Right lung (tissue), 10 donors: Measurements from ENCODE around the gene NEURL1. TPM values are rescaled to one million over a fixed set of nuclear protein-coding genes. Genes with fewer than 3 reads are reported as not detected.
A peak's percentile ranks its signal among the peaks of the same experiment; 100 is the strongest.

ENCODE experiments used
- DNase-seq, 2 donors: peaks; one replicate each; pipeline ENCODE4 v3.0.0-alpha.2; 2013
- long read RNA-seq, 8 donors: transcript quantifications; one replicate each; lab custom pipeline, GENCODE V29; 2026
- polyA plus RNA-seq, 5 donors: library from polyadenylated mRNA; unstranded; fragments of 120-200 nt; gene quantifications; one replicate each; pipeline versions ENCODE4 v1.2.1 to v1.2.3, GENCODE V29; 2013; ENCODE audit warnings: inconsistent platforms in 1 of 5, low replicate concordance in 1 of 5; ENCODE audit not compliant: insufficient read length in 5 of 5, insufficient read depth in 1 of 5

The NEURL1 gene, protein sequence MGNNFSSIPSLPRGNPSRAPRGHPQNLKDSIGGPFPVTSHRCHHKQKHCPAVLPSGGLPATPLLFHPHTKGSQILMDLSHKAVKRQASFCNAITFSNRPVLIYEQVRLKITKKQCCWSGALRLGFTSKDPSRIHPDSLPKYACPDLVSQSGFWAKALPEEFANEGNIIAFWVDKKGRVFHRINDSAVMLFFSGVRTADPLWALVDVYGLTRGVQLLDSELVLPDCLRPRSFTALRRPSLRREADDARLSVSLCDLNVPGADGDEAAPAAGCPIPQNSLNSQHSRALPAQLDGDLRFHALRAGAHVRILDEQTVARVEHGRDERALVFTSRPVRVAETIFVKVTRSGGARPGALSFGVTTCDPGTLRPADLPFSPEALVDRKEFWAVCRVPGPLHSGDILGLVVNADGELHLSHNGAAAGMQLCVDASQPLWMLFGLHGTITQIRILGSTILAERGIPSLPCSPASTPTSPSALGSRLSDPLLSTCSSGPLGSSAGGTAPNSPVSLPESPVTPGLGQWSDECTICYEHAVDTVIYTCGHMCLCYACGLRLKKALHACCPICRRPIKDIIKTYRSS
- polyA plus RNA-seq, result 1 to 10 TPM in 4 of 5 donors, under 1 TPM in 1; 0.99 to 2.7 (median 1.3) TPM
- long read RNA-seq, donor 1, result 0 reads
- long read RNA-seq, donor 2, result 0 reads
- long read RNA-seq, donor 3, result 0 reads
- long read RNA-seq, donor 4, partial matches to known transcripts, result 5 of 5 reads
- long read RNA-seq, donor 4, other reads (novel, unspliced or antisense), result 0 of 5 reads
- long read RNA-seq, donor 5, partial matches to known transcripts, result 8 of 22 reads
- long read RNA-seq, donor 5, other reads (novel, unspliced or antisense), result 14 of 22 reads
- long read RNA-seq, donor 6, partial matches to known transcripts, result 7 of 12 reads
- long read RNA-seq, donor 6, other reads (novel, unspliced or antisense), result 5 of 12 reads
- long read RNA-seq, donor 7, partial matches to known transcripts, result 5 of 37 reads
- long read RNA-seq, donor 7, other reads (novel, unspliced or antisense), result 32 of 37 reads
- long read RNA-seq, donor 8, result 0 reads

DNA sequence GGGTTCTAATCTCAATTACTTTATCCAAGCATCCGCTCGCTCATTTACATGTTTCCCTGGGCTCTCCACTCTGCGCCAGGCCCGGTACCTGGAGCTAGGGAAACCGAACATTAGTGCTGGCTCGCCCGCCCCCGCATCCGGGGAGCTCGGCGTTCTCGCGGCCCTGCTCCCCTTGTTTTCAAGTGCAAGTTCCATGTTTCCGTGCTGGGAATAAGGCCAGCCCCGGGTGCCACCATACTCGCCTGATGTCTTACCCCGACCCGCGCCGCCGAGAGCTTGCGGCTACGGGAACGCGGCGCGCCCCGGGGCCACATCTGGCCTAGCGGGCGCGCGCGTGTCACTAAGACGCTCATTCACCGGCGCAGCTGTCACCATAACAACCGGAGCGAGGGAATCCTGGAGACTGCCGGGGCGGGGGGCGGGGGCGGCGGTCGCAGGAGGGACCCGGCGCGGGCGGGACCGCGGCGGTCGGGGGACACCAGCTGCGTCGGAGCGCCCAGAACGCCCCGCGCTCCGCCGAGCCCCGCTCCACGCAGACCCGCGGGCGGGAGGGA is at the start of gene NEURL1:
Gene NEURL1 (plus strand): TSS at position 344 of the 554 bp plus-strand sequence. CDS start 683 bp downstream, outside the sequence.
- DNase-seq, result no peak

DNA sequence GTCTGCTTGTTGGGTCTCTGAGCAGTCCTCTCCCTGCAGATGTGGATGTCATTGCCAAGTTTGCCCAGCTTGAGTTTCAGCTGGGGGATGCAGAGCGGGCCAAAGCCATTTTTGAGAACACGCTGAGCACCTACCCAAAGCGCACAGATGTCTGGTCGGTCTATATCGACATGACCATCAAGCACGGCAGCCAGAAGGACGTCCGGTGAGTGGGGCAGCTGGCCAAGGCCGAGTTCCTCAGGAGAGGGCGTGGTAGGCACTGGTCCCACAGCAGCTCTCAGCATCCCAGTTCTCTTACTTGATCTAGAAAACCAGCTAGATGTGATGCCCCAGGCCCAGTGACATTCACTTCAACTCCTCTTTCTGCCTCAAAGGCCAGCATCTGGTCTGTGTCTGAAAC is 49.0 kb upstream of the NEURL1 start:
- DNase-seq, result no peak

DNA sequence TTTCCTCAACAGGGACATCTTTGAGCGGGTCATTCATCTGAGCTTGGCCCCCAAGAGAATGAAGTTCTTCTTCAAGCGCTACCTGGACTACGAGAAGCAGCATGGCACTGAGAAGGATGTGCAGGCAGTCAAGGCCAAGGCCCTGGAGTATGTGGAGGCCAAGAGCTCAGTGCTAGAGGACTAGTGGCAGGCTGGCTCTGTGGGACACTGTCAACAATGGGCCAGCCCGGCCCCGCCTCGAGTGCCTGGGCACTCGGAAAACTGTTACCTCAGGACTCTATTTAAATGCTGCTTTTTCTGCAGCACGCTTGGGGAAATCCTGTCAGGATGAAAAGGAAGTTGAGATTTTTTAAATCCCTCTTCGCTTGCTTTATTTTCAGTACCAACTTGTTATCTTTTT is 48.1 kb upstream of the NEURL1 start:
- no peak for DNase-seq

DNA sequence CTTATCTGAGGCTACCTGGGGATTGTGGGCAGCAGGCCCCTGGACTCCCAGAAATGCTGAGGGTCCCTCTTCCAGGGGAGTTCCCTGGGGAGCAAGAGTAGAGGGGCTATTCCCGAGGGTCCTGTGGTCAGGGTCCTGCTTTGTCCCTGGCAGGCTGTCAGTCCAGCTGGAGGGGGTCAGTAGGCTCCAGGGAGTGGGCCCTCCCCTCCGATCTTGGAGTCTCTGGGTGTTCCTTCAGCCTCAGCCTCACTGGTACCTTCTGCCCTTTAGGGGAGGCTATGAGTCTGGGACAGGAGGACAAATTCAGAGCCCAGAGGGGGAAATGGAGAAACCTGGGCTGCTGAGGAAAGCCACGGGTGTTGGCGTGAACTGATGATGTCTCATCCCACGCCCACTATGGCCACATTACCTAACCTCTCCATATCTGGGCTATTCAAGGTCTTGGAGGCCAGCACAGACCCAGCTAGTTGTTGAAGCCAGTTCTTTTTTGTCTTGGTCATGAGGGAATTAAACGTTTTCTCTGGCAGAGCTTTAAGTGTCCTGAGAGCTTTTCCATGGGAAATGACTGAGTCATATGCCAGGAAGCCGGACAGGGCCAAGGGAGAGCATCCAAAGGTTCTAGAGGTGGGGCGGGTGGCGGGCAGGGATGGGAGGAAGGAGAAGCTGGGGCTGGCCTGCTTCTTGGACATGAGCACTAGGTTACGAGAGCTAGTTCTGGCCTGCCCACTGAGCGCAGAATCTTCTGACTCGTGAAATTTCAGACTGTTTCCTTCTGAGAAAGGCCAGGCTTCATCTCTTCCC is 47.5 kb upstream of the NEURL1 start:
- DNase-seq, result no peak

DNA sequence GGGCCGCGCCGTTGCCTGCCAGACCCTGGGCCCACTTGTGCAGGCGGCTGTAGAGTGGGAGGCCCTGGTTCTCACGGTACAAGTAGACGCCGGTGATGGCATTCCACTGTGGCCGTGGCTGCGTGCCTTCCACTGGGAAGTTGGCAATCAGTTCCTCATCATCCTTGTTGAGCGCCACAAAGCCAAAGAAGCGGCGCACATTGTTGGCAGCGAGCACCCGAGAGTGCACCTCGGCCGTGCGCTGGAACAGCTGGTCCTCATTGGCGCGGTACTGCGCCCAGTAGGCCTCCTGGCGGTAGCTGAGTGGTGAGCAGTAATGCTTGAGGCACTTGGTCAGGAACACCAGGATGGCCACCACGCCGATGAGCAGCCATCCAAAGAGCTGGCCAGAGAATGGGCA is 46.3 kb upstream of the NEURL1 start:
- DNase-seq, result no peak

DNA sequence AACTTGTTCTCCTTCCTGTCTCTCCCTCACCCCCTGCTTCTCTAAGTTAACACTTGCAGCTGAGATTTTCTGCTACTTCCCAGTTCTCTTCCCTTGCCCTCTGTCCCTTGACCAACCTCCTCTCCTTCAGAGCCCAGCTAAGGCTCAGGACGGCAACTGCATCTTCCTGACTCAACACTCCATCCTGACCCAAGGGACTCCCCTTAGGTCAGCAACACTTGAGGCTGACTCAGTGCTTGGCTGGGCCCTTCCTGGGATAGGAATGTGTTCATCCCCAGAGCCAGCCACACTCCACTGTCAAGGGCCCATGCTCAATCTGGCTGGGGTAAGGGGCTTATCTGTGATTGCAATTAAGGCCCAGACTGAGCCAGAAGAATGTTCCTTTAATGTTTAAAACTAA is 44.8 kb upstream of the NEURL1 start:
- no peak for DNase-seq

DNA sequence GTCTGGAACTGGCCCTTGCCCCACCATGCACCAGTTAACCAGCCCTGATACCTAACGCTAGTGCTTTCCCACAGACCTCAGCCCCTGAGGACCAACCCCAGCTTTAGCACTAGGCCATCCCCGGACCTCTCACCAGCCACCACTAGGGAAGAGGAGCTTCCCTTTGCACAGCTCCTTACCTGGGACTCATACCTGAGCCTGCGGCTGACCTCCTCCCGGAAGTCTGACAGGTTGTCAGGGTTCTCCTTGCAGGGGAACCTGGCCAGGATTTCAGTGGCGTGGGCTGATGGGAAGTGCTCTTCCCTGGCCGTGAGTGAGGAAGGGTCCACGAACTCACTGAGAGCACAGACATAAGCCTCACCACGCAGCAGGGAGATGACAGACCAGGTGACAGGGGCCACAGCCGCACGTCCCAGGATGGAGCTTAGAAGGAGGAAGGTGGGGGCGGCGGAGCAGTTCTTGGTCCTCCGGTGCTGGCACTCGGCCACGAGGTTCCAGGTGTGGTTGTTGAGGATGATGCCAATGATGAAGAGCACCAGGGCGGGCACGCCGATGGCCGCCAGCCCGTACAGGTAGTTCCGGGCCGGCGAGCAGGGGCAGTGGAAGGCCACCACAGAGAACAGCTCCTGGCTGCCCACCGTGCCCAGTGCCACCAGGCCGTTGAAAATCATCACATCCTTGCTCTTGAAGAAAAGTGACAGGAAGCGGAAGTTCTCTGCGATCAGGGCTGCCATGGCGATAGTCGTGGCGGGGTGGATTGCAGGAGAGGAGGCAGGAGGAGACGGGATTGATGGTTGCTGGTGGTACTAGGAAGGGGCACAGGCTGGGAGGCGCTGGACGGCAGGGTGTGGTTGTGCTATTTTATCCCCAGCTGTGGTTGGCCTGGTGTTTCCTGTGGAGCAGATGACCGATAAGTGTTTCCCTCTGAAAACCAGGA is 44.0 kb upstream of the NEURL1 start:
- DNase-seq, result no peak

DNA sequence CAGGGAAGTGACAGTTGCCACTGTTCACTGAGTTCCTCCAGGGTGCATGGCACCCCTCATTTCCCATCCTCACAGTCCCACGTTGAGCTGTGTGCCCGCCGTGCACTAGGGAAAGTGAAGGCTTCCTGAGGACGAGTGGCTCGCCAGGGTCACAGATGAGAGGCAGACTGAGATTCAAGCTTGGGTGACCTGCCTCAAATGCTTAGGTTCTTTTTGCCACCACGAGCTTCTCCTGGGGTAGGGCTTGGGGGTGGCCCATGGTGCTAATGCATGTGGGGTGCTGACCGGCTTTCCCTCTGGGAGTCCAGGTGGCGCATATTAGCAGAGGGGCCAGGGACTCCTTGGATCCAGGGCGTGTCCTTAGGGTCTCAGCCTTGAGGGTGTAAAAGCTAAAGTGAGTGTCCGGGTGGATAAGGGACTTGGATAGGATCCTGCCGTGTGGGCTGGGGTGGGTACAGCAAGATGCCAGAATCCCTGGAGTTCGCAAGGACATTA is 43.3 kb upstream of the NEURL1 start:
- DNase-seq, result no peak

DNA sequence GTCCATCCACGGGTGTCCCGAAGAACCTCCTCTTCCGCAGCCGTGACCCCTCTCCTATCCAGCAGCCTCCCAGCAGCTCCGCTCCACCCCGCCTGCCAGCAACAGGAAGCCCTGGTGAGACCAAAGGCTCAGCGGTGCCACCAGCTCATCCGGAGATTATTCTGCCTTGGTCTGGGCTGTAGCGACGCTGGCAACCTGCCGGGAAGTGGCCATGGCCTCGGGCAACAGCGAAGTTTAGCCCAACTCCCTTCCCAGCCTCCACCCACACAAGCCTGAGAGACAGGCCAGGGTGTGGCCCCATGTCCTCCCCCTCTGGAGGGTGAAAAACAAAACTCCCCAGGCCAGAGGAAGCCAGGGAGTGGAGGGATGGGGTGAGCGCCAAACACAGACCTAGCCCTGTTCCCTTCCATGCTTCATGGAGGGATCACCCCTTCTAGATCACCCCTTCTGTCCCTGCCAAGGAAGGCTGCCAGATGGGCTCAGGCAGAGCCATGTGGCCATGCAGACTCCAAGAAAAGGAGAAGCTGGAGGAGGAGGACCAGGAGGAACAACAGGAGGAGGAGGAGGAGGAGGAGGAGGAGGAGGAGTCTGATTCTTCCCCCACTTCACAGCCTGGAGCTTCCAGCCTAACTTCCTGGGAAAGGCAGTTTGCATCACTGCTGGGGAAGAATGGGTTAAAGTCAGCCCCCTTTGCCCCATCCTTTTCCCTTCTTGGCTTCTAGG is 42.3 kb upstream of the NEURL1 start:
- DNase-seq, result no peak

DNA sequence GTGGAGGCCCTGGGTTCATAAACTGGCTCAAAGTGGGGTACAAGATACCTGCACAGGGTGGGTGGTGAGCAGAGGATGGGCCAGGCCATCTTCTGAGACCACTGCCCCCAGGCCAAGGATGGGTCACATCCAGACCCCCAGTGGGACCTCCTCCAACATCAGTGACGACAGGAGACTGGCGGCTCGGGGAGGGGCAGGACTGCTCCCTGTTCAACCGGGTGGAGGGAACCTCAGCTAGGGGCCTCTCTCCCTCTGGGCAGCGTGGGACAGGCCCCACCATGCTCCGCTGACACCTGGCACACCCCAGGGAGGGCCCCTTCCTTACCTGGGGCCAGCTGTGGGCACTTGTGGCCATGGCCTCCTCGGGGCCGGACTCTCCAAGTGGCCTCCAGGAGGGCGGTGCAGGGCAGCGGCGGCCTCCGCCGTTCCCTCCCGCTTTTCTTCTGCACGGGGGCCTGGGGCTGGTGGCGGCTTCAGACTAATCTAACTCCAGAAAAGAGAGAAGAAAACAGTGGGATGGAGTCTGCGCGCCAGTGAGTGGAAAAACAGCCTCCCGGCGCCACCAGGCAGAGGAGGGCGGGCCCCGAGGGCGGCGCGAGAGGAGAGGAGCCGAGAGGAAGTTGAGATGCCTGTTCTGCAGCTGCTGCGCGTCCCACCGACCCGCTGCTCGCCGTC is 41.5 kb upstream of the NEURL1 start, which contains the start of gene CALHM2:
Gene CALHM2 (minus strand): TSS at position 540 of the 675 bp plus-strand sequence. CDS start 2,429 bp downstream, outside the sequence.
- DNase-seq, result peak; percentile 49 to 55

DNA sequence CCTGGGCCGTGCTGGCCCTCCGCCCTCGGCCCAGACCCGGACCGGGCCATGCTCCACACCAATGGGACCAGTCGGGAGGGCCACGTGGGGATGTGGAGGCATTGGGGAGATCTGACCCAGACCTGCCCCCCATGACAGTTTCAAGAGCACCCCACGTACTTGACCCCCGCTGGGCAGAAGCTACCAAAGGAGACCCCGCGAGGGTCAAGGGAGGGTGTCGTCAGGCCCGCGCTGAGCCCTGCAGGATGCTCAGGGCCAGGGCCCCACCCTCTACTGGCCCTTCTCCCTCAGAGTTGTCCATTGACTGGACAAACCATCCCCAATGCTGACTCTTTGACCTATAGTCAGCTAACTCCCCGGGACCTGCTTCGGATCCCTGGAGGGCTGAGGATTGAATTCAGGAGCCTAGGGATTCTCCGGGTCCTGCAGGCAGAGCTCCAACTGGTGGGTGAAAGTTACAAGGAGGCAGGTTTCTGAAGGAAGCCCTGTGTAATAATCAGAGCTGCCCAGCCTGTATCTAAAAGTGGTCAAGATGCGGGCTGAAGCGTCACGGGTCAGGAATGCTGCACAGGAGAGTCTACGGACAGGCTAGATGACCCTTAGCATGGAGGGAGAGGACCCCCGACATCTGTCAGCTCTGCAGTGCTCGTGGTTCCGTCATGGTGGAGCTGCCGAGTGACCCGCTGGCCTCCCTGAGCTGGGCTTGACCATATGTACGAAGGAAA is 40.8 kb upstream of the NEURL1 start:
- DNase-seq, result no peak

DNA sequence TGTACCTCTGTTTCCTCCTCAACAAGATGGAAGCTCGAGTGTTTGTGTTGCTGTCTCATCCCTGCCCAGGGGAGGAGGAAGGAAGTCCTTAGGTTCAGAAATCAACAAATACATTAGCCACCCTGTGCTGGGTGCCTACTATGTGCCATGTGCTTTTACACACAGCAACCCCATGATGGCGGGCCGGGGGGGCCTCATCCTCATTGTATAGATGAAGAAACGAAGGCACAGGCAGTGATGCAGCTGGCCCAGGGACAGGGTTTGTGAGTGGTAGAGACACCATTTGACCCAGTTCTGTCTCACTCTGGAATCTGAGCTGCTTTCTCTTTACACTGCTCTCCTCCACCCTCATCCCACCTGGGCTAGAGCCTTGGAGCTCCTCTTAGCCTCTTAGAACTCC is 39.5 kb upstream of the NEURL1 start:
- no peak for DNase-seq

DNA sequence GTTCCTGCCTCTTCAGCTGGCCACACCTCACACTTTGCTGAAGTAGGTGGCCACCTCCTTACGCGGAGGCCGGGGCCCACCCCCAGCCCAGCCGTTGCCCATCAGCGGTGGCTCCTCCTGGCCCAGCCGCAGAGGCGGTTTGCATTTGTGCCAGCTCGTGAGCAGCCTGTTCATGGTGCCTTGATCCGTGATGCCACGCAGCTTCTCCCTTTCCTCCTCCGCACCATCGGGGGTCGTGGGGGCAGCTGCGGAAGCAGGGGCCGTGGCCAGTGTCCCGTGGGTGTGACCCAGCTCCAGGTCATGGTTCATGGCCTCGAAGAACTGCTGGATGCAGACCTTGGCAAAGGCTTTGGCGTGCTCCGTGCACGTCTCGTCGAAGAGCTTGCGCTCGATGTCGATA is 38.3 kb upstream of the NEURL1 start:
- DNase-seq, result no peak

DNA sequence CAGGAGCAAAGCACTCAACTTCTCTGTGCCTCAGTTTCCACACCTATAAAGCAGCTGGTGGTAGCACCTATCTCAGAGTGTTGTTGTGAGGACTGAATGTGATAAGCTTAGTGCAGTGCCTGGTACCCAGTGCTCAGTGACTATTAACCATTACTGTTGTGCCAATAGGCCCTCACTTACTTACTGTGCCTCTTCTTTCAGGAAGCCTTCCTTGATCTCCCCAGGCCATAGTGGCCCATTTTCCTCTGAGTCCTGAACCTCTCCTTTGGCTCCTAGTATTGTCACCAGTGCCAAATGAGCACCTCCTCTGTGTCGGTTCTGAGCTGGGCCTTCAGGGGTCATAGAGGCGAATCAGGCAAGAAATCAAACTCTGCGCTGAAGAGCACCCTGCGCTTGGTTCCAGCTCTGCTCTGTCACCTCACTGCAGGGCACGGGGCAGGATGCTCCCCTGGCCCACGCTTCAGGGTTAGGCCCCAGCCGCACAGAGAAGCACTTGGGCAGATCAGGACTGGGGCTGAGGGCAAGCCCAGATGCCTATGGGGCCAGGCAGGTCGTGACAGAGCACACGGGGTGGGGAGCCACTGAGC is 37.3 kb upstream of the NEURL1 start:
- DNase-seq, result no peak

DNA sequence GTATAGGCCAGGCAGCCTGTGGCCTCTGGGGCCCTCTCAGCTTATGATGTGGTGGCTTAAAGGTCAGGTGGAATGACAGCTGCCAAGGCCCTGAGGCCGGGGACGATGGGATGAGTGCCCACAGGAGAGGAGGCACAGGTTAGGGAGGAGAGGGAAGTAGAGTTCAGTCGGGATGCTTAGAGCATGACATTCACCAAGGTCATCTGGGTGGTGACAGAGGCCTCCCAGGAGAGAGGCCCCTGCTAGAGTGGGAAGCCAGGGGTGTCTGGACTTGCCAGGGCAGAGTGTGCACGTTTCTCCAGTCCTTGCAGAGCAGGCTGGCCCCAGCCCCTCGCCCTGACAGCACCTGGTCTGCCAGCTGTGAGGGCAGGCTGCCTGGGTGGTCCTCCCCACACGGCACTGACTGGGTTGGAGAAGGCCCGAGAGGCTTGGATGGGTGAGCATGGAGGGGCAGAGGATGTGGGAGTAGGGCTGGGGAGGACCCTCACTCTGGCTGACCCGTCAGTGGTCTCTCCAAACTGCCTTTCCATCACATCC is 36.3 kb upstream of the NEURL1 start:
- DNase-seq, result no peak

DNA sequence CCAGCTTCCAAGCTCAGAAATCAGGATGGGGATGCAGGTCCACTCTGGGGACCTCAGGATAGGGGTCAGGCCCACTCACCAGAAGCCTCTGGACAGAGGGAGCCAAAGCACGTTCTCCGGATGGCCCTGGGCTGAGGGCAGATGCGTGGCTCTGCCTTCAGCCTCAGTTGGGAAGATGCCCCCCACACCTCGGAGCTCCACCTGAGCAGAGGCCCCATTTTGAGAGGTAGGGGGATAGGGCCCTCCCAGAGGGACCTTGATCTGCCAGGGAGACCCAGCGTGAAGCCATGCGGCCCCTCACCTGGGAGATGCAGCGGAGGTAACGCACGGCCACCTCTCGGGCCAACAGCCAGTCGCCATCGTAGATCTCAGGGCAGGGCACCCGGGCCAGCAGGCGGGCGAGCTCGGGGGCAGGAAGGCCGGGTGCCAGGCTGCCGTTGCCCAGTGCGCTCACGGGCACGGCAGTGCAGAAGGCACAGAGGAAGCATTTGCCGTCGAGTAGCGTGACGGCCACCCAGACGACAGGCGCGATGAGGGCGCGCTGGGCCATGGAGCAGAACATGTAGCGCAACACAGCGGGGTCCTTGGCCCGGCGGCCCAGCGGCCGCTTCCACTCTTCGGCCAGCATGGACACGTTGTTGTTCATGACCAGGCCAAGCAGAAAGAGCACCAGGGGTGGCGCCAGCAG is 35.5 kb upstream of the NEURL1 start:
- DNase-seq, result no peak
